GM23338 (cell line): ENCODE measurements around the gene PDE3A. TPM values are rescaled to one million over a fixed set of nuclear protein-coding genes. Genes with fewer than 3 reads are reported as not detected.

Experiments
- ATAC-seq: fragments of 200-7000 bp; cut with Tn5 transposase; 3 replicates; pipeline ENCODE4 v1.9.1; 2020
- DNase-seq: peaks from one replicate; pipeline ENCODE4 v3.0.0-alpha.2; 2015; ENCODE audit warnings: low spot score
- H2AFZ ChIP-seq: fragments of 200-600 bp; sonication (generic); 2 replicates; pipeline ENCODE4 v1.8.0; 2016; ENCODE audit warnings: antibody characterized with exemption, mild to moderate bottlenecking, moderate library complexity
- H3F3A ChIP-seq: fragments of 200-600 bp; sonication (generic); replicated peaks from 2 replicates; pipeline ENCODE4 v1.8.0; 2017; ENCODE audit warnings: antibody characterized with exemption, mixed run types, low read depth
- H3K27ac ChIP-seq: fragments of 200-600 bp; sonication (generic); 2 replicates; pipeline ENCODE4 v1.6.1; 2016; ENCODE audit warnings: low read depth
- H3K27me3 ChIP-seq: fragments of 200-600 bp; sonication (generic); 2 replicates; pipeline ENCODE4 v1.8.0; 2016; ENCODE audit warnings: mild to moderate bottlenecking, mixed run types, moderate library complexity; ENCODE audit not compliant: insufficient read depth
- H3K36me3 ChIP-seq: fragments of 200-600 bp; sonication (generic); 2 replicates; pipeline ENCODE4 v1.8.0; 2016; ENCODE audit warnings: mild to moderate bottlenecking; ENCODE audit not compliant: insufficient read depth
- H3K4me1 ChIP-seq: fragments of 200-600 bp; sonication (generic); 2 replicates; pipeline ENCODE4 v1.8.0; 2016; ENCODE audit warnings: mild to moderate bottlenecking, moderate library complexity; ENCODE audit not compliant: insufficient read depth
- H3K4me2 ChIP-seq: fragments of 200-600 bp; sonication (generic); 2 replicates; pipeline ENCODE4 v1.7.1; 2017; ENCODE audit warnings: mixed run types
- H3K4me3 ChIP-seq: fragments of 200-600 bp; sonication (generic); 2 replicates; pipeline ENCODE4 v1.6.1; 2016; ENCODE audit warnings: mixed run types
- H3K79me2 ChIP-seq: fragments of 200-600 bp; sonication (generic); replicated peaks from 2 replicates; pipeline ENCODE4 v1.8.0; 2017; ENCODE audit warnings: mild to moderate bottlenecking; ENCODE audit not compliant: insufficient read depth
- H3K9me2 ChIP-seq: fragments of 200-600 bp; sonication (generic); 2 replicates; pipeline ENCODE4 v1.8.0; 2017; ENCODE audit not compliant: insufficient read depth
- H4K20me1 ChIP-seq: fragments of 200-600 bp; sonication (generic); replicated peaks from 2 replicates; pipeline ENCODE4 v1.8.0; 2017; ENCODE audit warnings: mild to moderate bottlenecking; ENCODE audit not compliant: insufficient read depth
- H3K27ac Mint-ChIP-seq: 2 replicates; pipeline ENCODE4 v1.8.0; 2020; ENCODE audit warnings: inconsistent platforms, mild to moderate bottlenecking, moderate library complexity, mixed read lengths
- H3K27me3 Mint-ChIP-seq: 3 replicates; pipeline ENCODE4 v1.8.0; 2022; ENCODE audit warnings: low read depth, mild to moderate bottlenecking, moderate library complexity, mixed read lengths, inconsistent platforms; ENCODE audit not compliant: insufficient read depth, poor library complexity
- H3K36me3 Mint-ChIP-seq: 3 replicates; pipeline ENCODE4 v1.8.0; 2021; ENCODE audit warnings: low read depth, mild to moderate bottlenecking, inconsistent platforms, moderate library complexity, mixed read lengths
- H3K4me1 Mint-ChIP-seq: 3 replicates; pipeline ENCODE4 v1.8.0; 2020; ENCODE audit warnings: mild to moderate bottlenecking, inconsistent platforms, mixed read lengths
- H3K4me3 Mint-ChIP-seq: 3 replicates; pipeline ENCODE4 v1.8.0; 2021; ENCODE audit warnings: moderate library complexity, mild to moderate bottlenecking, inconsistent platforms, mixed read lengths
- H3K9me3 Mint-ChIP-seq: 3 replicates; pipeline ENCODE4 v1.8.0; 2020; ENCODE audit warnings: moderate library complexity, mild to moderate bottlenecking, inconsistent platforms, mixed read lengths
- EZH2 ChIP-seq: fragments of 200-600 bp; sonication (generic); IDR thresholded peaks from one replicate; pipeline ENCODE4 v1.8.0; 2017; ENCODE audit warnings: antibody characterized with exemption, mild to moderate bottlenecking, low read depth; ENCODE audit not compliant: unreplicated experiment
- NANOG ChIP-seq: IDR thresholded peaks from 2 replicates; pipeline ENCODE4 v1.6.1; 2016; ENCODE audit warnings: antibody characterized with exemption, borderline replicate concordance
- ZNF331 ChIP-seq: fragments of 250-450 bp; sonication (Bioruptor Pico); IDR thresholded peaks from 2 replicates; pipeline ENCODE4 v1.5.0; 2020; ENCODE audit warnings: low read depth, mild to moderate bottlenecking, moderate library complexity
- polyA plus RNA-seq: library from polyadenylated mRNA; unstranded; fragments of >200 nt; fragmentation: Nextera tagmentation; extraction: Ambion mirVana; gene quantifications from 2 replicates; pipeline ENCODE4 v1.2.1, GENCODE V29; 2016
- total RNA-seq: library from RNA; depleted of rRNA; stranded (reverse); fragments of >200 nt; shearing (Covaris generic); gene quantifications from 2 replicates; pipeline ENCODE4 v1.2.3, GENCODE V29; 2014
- TF ChIP-seq, protein P1 (sequence below), 2 experiments: fragments of 200-600 bp in 1 of 2; sonication (generic) in 1 of 2; conservative IDR thresholded peaks; 2 replicates each; pipeline versions ENCODE4 v1.5.1 to v1.6.1; 2016 to 2017; ENCODE audit warnings: antibody characterized with exemption in 2 of 2, low read depth in 2 of 2, mild to moderate bottlenecking in 2 of 2, moderate library complexity in 1 of 2
- TF ChIP-seq, protein P2 (sequence below): fragments of 250-450 bp; sonication (Bioruptor Pico); IDR thresholded peaks from 2 replicates; pipeline ENCODE4 v1.5.0; 2020; ENCODE audit warnings: mild to moderate bottlenecking, moderate library complexity

Gene PDE3A
- total and polyA plus RNA-seq, 2 experiments from 2014 or later = 2.7 to 9.2 TPM

DNA sequence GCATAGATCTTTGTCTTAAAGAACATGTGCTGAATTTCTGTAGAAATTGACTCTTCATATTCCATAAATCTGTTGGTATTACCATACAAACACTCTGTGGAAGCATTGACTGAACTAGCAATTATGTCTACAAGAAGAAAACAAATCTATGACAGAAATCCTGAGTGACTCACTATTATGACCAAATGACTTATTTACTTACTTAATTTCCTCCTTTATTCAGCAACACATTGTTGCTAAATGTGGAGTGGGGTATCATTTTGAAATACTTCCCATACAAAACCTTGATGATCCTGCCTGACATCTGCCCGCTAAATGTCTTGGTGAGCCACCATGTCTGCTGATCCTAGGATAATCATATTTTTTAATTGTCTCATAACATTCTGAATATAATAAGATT is 227.7 kb downstream of the PDE3A start:
- Mint-ChIP-seq H3K36me3 (no peaks in the 10 kb centered on the region), H3K4me3 (no peak overlapping the region), H3K4me1 (peaks cover 4% of the 10 kb centered on the region; the same call in 1 of the 3 replicates), H3K27ac (no peak overlapping the region), H3K9me3 (no peaks in the 10 kb centered on the region), H3K27me3 (no peaks in the 10 kb centered on the region)
- no peak overlapping the region for H3K27ac ChIP-seq
- H3K36me3 ChIP-seq = no peaks in the 10 kb centered on the region
- no peak overlapping the region for H3K4me2 ChIP-seq
- TF ChIP-seq ZNF331 (no peak), NANOG (no peak)
- TF ChIP-seq, protein P1, sequence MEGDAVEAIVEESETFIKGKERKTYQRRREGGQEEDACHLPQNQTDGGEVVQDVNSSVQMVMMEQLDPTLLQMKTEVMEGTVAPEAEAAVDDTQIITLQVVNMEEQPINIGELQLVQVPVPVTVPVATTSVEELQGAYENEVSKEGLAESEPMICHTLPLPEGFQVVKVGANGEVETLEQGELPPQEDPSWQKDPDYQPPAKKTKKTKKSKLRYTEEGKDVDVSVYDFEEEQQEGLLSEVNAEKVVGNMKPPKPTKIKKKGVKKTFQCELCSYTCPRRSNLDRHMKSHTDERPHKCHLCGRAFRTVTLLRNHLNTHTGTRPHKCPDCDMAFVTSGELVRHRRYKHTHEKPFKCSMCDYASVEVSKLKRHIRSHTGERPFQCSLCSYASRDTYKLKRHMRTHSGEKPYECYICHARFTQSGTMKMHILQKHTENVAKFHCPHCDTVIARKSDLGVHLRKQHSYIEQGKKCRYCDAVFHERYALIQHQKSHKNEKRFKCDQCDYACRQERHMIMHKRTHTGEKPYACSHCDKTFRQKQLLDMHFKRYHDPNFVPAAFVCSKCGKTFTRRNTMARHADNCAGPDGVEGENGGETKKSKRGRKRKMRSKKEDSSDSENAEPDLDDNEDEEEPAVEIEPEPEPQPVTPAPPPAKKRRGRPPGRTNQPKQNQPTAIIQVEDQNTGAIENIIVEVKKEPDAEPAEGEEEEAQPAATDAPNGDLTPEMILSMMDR (conservative IDR thresholded peaks at IDR 0.05; ENCODE audit: low read depth in 2 of 2) = no peak
- no peaks in the 10 kb centered on the region for H4K20me1 ChIP-seq
- no peak for DNase-seq
- no peaks in the 10 kb centered on the region for H3K27me3 ChIP-seq
- no peaks in the 10 kb centered on the region for H3K4me1 ChIP-seq
- ATAC-seq = no peak
- H3K79me2 ChIP-seq = no peaks in the 10 kb centered on the region
- H3F3A ChIP-seq = no peaks in the 10 kb centered on the region
- no peak overlapping the region for H2AFZ ChIP-seq
- H3K4me3 ChIP-seq = no peak overlapping the region
- no peaks in the 10 kb centered on the region for H3K9me2 ChIP-seq

DNA sequence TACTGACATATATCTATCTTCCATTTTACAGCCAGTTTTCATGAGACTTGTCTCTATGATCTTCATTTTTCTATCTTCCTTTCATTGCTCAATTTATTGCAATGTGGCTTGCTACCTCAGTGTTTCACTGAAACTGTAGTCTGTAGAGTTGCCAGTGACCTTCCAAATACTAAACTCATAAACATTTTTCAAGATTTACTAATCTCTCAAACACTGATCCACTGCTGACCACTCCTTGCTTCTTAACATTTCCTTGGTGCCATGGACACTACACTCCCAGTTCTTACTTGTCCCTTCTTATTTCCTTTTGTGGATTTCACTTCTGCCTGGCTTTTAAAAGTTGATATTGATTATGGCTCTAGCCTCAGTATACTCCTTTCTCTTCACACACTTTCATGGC is 231.4 kb downstream of the PDE3A start:
- DNase-seq (no peak), ATAC-seq (no peak)
- no peak overlapping the region for H3K4me2 ChIP-seq
- H4K20me1 ChIP-seq = no peaks in the 10 kb centered on the region
- no peak overlapping the region for H3K4me3 ChIP-seq
- H3K9me2 ChIP-seq = no peaks in the 10 kb centered on the region
- no peak overlapping the region for H2AFZ ChIP-seq
- no peaks in the 10 kb centered on the region for H3K36me3 ChIP-seq
- no peak overlapping the region for H3K27ac Mint-ChIP-seq
- no peaks in the 10 kb centered on the region for H3K79me2 ChIP-seq
- H3K27ac ChIP-seq = no peak overlapping the region
- H3K4me1 Mint-ChIP-seq = peaks cover 6% of the 10 kb centered on the region
- H3K4me1 ChIP-seq = 0 out of 2 replicates have a peak, but pooled peaks cover 3% of the 10 kb centered on the region
- H3K36me3 Mint-ChIP-seq = no peaks in the 10 kb centered on the region
- H3K9me3 Mint-ChIP-seq = no peaks in the 10 kb centered on the region
- H3K4me3 Mint-ChIP-seq = no peak overlapping the region
- peaks cover 4% of the 10 kb centered on the region for H3K27me3 Mint-ChIP-seq
- H3F3A ChIP-seq = no peaks in the 10 kb centered on the region
- TF ChIP-seq EZH2 = no peak
- no peaks in the 10 kb centered on the region for H3K27me3 ChIP-seq

DNA sequence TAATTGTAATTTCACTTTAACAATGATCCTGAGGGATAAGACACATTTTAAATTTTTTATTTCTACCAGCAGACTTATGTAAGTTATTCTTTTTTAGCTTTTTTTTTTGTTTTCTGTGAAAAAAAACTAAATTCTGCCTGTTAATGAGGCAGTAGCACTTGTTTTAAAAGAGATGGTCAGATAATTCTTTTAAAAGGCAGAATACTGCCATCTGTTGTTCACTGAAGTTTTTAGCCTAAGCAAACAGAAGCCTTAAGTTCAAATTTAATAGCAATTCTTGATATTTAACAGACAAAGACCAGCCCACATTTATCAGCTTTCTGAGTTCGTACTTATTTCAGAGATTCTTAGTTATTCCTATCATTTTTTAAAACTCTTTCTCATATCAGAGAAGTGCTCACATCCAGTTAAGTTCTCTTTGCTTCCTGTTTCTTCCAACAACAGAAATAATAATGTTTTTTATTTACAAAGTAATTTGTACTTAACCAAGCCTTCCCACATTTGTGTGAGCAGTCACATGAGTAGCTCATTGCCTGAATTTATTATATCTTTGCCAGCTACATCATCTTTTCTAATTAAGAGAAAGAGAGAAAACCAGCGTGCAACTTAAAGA is 233.4 kb downstream of the PDE3A start:
- H3K27me3 Mint-ChIP-seq = peaks cover 4% of the 10 kb centered on the region
- DNase-seq = peak; percentile 71
- H3K4me3 Mint-ChIP-seq = no peak overlapping the region
- Histone ChIP-seq H3F3A (no peaks in the 10 kb centered on the region), H3K4me3 (no peak overlapping the region), H3K4me2 (no peak overlapping the region), H3K79me2 (no peaks in the 10 kb centered on the region), H3K27me3 (no peaks in the 10 kb centered on the region), H3K36me3 (no peaks in the 10 kb centered on the region), H3K4me1 (0 out of 2 replicates have a peak, but pooled peaks cover 3% of the 10 kb centered on the region), H2AFZ (no peak overlapping the region), H3K27ac (no peak overlapping the region), H3K9me2 (no peaks in the 10 kb centered on the region), H4K20me1 (no peaks in the 10 kb centered on the region)
- TF ChIP-seq, protein P1 (conservative IDR thresholded peaks at IDR 0.05; ENCODE audit: low read depth in 2 of 2) = peak; percentile 48 to 70
- TF ChIP-seq, protein P2, sequence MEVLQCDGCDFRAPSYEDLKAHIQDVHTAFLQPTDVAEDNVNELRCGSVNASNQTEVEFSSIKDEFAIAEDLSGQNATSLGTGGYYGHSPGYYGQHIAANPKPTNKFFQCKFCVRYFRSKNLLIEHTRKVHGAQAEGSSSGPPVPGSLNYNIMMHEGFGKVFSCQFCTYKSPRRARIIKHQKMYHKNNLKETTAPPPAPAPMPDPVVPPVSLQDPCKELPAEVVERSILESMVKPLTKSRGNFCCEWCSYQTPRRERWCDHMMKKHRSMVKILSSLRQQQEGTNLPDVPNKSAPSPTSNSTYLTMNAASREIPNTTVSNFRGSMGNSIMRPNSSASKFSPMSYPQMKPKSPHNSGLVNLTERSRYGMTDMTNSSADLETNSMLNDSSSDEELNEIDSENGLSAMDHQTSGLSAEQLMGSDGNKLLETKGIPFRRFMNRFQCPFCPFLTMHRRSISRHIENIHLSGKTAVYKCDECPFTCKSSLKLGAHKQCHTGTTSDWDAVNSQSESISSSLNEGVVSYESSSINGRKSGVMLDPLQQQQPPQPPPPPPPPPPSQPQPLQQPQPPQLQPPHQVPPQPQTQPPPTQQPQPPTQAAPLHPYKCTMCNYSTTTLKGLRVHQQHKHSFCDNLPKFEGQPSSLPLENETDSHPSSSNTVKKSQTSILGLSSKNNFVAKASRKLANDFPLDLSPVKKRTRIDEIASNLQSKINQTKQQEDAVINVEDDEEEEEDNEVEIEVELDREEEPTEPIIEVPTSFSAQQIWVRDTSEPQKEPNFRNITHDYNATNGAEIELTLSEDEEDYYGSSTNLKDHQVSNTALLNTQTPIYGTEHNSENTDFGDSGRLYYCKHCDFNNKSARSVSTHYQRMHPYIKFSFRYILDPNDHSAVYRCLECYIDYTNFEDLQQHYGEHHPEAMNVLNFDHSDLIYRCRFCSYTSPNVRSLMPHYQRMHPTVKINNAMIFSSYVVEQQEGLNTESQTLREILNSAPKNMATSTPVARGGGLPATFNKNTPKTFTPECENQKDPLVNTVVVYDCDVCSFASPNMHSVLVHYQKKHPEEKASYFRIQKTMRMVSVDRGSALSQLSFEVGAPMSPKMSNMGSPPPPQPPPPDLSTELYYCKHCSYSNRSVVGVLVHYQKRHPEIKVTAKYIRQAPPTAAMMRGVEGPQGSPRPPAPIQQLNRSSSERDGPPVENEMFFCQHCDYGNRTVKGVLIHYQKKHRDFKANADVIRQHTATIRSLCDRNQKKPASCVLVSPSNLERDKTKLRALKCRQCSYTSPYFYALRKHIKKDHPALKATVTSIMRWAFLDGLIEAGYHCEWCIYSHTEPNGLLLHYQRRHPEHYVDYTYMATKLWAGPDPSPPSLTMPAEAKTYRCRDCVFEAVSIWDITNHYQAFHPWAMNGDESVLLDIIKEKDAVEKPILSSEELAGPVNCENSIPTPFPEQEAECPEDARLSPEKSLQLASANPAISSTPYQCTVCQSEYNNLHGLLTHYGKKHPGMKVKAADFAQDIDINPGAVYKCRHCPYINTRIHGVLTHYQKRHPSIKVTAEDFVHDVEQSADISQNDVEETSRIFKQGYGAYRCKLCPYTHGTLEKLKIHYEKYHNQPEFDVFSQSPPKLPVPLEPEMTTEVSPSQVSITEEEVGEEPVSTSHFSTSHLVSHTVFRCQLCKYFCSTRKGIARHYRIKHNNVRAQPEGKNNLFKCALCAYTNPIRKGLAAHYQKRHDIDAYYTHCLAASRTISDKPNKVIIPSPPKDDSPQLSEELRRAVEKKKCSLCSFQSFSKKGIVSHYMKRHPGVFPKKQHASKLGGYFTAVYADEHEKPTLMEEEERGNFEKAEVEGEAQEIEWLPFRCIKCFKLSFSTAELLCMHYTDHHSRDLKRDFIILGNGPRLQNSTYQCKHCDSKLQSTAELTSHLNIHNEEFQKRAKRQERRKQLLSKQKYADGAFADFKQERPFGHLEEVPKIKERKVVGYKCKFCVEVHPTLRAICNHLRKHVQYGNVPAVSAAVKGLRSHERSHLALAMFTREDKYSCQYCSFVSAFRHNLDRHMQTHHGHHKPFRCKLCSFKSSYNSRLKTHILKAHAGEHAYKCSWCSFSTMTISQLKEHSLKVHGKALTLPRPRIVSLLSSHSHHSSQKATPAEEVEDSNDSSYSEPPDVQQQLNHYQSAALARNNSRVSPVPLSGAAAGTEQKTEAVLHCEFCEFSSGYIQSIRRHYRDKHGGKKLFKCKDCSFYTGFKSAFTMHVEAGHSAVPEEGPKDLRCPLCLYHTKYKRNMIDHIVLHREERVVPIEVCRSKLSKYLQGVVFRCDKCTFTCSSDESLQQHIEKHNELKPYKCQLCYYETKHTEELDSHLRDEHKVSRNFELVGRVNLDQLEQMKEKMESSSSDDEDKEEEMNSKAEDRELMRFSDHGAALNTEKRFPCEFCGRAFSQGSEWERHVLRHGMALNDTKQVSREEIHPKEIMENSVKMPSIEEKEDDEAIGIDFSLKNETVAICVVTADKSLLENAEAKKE (CRISPR knock-in tag) = no peak
- H3K27ac Mint-ChIP-seq = no peak overlapping the region
- peak; percentile 26; the same call in 1 of the 3 replicates for ATAC-seq
- no peaks in the 10 kb centered on the region for H3K36me3 Mint-ChIP-seq
- no peaks in the 10 kb centered on the region for H3K9me3 Mint-ChIP-seq
- peaks cover 6% of the 10 kb centered on the region for H3K4me1 Mint-ChIP-seq
